Measurements from ENCODE around the gene MINAR1. TPM values are rescaled to one million over a fixed set of nuclear protein-coding genes. Genes with fewer than 3 reads are reported as not detected.

The MINAR1 gene
- total RNA-seq, 1 experiment from 2014 or later: 1.4 TPM

GRCh38 chr15:79453446-79453845, 21.3 kb downstream of the MINAR1 start:
- POLR2A ChIA-PET: no interaction called here

More at GRCh38 chr15:79453446-79453845, 21.3 kb downstream of the MINAR1 start:
- CTCF ChIA-PET: interaction anchor here (5.4 kb wide), 1 partner anchor 143 kb away, joined by 59 read pairs; no protein-coding TSS in a partner anchor
- Mint-ChIP-seq H3K9me3 (no peaks in the 10 kb centered on the region), H3K27ac (no peak overlapping the region), H3K27me3 (ENCODE audit: low read depth) (no peaks in the 10 kb centered on the region), H3K36me3 (no peaks in the 10 kb centered on the region), H3K4me3 (no peak overlapping the region), H3K4me1 (no peaks in the 10 kb centered on the region)
- ATAC-seq: no peak
- no peak for TF ChIP-seq ESRRA (CRISPR knock-in tag; IDR thresholded peaks at IDR 0.05; ENCODE audit: borderline replicate concordance)
- TF ChIP-seq AFF4 (CRISPR knock-in tag; IDR thresholded peaks at IDR 0.05; ENCODE audit: borderline replicate concordance): no peak
- no peak for TF ChIP-seq MLX (CRISPR knock-in tag; IDR thresholded peaks at IDR 0.05)
- no peak for TF ChIP-seq TEAD4 (CRISPR knock-in tag; IDR thresholded peaks at IDR 0.05)
- no peak for TF ChIP-seq FOXK1 (CRISPR knock-in tag; IDR thresholded peaks at IDR 0.05)
- no peak for TF ChIP-seq ZNF416 (CRISPR knock-in tag; IDR thresholded peaks at IDR 0.05)
- TF ChIP-seq AR (CRISPR knock-in tag; IDR thresholded peaks at IDR 0.05): no peak
- no peak for TF ChIP-seq ATF1 (CRISPR knock-in tag; IDR thresholded peaks at IDR 0.05)
- TF ChIP-seq SMAD4 (CRISPR knock-in tag; IDR thresholded peaks at IDR 0.05): no peak
- no peak for TF ChIP-seq E2F1 (CRISPR knock-in tag; IDR thresholded peaks at IDR 0.05)
- no peak for TF ChIP-seq KAT7 (CRISPR knock-in tag; IDR thresholded peaks at IDR 0.05; ENCODE audit: borderline replicate concordance)
- TF ChIP-seq NR2C2 (CRISPR knock-in tag; IDR thresholded peaks at IDR 0.05): no peak
- no peak for TF ChIP-seq FOXP4 (CRISPR knock-in tag; IDR thresholded peaks at IDR 0.05)
- no peak for TF ChIP-seq MAX (CRISPR knock-in tag; IDR thresholded peaks at IDR 0.05)
- no peak for TF ChIP-seq ZNF121 (CRISPR knock-in tag; IDR thresholded peaks at IDR 0.05)
- TF ChIP-seq HMGA2 (CRISPR knock-in tag; IDR thresholded peaks at IDR 0.05): no peak
- no peak for TF ChIP-seq OVOL2 (CRISPR knock-in tag; IDR thresholded peaks at IDR 0.05; ENCODE audit: borderline replicate concordance)
- no peak for DNase-seq (ENCODE audit: low spot score)

All from WTC11 (cell line).